GM10248 (cell line): ENCODE measurements around the gene HMGN3.

Experiments
- CTCF ChIA-PET: fragments of 300-600 bp; sonication (Branson Sonifier 250); formaldehyde crosslinking; extraction: SDS; loops from one replicate; lab custom pipeline; 2021; ENCODE audit warnings: antibody characterized with exemption; lab: Yijun Ruan, JAX
- POLR2A ChIA-PET: fragments of 350-650 bp; sonication (Branson Sonifier 250); formaldehyde crosslinking; extraction: SDS; loops from one replicate; lab custom pipeline; 2020; ENCODE audit warnings: antibody characterized with exemption; lab: Yijun Ruan, JAX
- DNase-seq: peaks from one replicate; pipeline ENCODE4 v3.0.0; 2012; ENCODE audit errors: extremely low spot score
- CTCF ChIP-seq: IDR thresholded peaks from 2 replicates; pipeline ENCODE4 v1.5.1; 2012; ENCODE audit warnings: mild to moderate bottlenecking, low read depth; ENCODE audit errors: extremely low read depth, missing control alignments, control extremely low read depth

The HMGN3 gene

GRCh38 chr6:79167931-79168694, 66.4 kb downstream of the HMGN3 start:
- DNase-seq = no peak
- no peak for TF ChIP-seq CTCF
- ChIA-PET CTCF (no interaction called here), POLR2A (no interaction called here)

GRCh38 chr6:79159846-79160245, 74.6 kb downstream of the HMGN3 start:
- ChIA-PET CTCF (no interaction called here), POLR2A (no interaction called here)
- no peak for TF ChIP-seq CTCF
- DNase-seq = no peak

DNA sequence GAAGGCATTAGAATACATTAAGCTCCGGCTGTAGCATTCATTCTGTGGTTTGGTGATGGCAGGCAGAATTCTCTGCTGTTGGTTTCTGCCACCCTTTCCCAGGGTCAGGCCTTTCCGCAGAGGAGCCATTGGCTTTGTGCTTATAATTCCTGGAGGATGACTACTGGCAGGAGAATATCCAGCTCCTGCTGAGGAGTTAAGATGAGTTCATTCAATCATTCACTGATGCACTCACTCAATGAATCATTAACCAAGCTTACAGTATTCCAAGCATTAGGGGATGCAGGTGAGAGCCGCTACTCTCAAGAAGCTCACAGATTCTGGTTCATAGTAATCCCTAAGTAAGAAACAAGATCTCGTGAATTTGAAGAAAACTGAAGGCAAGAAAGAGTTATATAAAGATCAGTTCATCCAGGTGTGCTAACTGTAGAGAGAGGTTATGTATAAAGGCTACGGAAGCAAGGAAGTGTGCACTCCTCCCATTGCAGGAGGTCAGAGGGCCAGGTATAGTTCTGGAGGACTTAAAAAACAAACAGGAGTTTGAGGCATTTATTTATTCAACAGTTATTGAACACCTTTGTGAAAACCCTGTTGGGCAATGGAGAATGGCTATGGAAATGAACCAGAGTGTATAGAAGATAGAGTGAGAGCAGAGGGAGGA, 75.5 kb downstream of the HMGN3 start:
- ChIA-PET CTCF (no interaction called here), POLR2A (no interaction called here)
- TF ChIP-seq CTCF = no peak
- DNase-seq = no peak

DNA sequence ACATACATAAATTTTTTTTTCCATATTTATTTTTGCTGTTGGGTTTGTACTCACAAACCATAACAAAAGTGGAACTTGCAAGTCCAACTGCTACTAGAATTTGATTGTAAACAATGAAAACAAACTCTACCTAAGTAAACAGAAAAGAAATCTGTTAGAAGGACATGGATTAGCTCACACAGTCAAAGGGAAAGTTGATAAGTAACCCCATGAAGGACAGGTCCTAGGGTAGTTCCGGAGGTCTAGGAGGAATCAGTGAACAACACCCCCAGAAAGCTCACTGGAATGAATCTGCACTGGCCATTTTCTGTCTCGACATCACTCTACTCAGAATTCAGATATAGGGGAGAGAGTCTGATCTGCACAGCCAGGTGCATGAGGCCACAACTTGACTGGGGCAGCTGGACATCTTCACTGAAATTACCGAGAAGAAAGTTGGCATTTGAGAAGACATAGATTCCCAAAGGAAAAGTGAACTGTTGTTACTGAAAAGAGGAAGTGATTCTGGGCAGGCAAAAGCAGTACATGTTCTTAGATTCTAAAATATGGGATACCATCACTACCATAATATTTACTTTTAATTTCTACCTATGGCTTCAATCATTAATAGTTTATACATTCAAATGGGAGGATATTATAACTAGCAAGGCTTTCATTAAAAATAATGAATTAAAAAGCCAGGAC, 76.4 kb downstream of the HMGN3 start:
- no peak for TF ChIP-seq CTCF
- CTCF ChIA-PET = interaction anchor here (0.9 kb wide), 1 partner anchor 1198 kb away, joined by 3 read pairs; no protein-coding TSS in a partner anchor
- POLR2A ChIA-PET = no interaction called here

DNA sequence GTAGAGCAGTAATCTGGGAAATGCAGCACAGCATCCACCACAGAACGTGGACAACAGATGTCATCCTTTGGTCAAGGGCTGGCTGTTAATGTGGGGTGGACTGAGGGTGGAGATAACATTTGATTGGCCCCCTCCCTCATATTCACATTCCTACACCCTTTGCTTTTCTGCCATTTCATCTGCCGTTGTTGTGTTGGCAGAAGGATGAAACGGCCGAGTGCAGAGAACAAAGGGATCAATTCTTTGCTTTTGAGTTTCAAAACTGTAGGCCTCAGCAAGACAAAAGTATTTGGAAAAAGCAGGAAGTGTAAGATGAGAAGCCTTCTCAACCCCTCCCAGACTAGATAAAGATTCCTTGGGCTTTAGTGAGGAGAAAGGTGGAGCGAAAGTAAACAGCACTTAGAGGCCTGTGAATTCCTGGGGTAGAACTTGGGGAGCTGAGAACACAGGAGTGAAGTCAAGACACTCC, 82.2 kb downstream of the HMGN3 start:
- CTCF ChIA-PET = no interaction called here
- POLR2A ChIA-PET = no interaction called here
- DNase-seq = no peak

More for the DNA sequence above, 76.4 kb downstream of the HMGN3 start:
- no peak for DNase-seq

More for the DNA sequence above, 82.2 kb downstream of the HMGN3 start:
- TF ChIP-seq CTCF = no peak
